Colon (tissue), 2 donors: ENCODE measurements around the gene NUP85.
"Not testable (repeated sequence)": the region's sequence is repeated elsewhere in the genome, so short reads cannot be mapped to it uniquely, and the experiment has no call there.

Experiments used
- FAIRE-seq: peaks from 2 replicates; lab custom pipeline; 2012; peaks lifted over from hg19 to GRCh38; lab: Jason Lieb, UNC
- donor health status: control.
- donor health status: control.

The NUP85 gene

GRCh38 chr17:75199886-75200618 lies 5.4 kb upstream of the NUP85 start:
- FAIRE-seq, result no peak

GRCh38 chr17:75205793-75206163 lies 299 bp downstream of the NUP85 start:
- no peak for FAIRE-seq

- FAIRE-seq, result not testable (repeated sequence)
These were observed 1.6 kb downstream of the NUP85 start for GRCh38 chr17:75207050-75207407.

GRCh38 chr17:75207760-75208159 lies 2.3 kb downstream of the NUP85 start:
- FAIRE-seq, result no peak

- no peak for FAIRE-seq
These were observed 2.7 kb downstream of the NUP85 start for GRCh38 chr17:75208161-75208560.

GRCh38 chr17:75209061-75209460 lies 3.6 kb downstream of the NUP85 start:
- FAIRE-seq, result no peak

GRCh38 chr17:75218131-75218530 lies 12.7 kb downstream of the NUP85 start:
- no peak for FAIRE-seq

- no peak for FAIRE-seq
These were observed 14.3 kb downstream of the NUP85 start for GRCh38 chr17:75219815-75220214.

- FAIRE-seq, result no peak
These were observed 19.5 kb downstream of the NUP85 start for GRCh38 chr17:75225016-75225415.

- FAIRE-seq, result no peak
These were observed 22.2 kb downstream of the NUP85 start for GRCh38 chr17:75227729-75228128.

- FAIRE-seq, result no peak
These were observed 22.8 kb downstream of the NUP85 start for GRCh38 chr17:75228305-75228704.

GRCh38 chr17:75228847-75229246 lies 23.4 kb downstream of the NUP85 start:
- FAIRE-seq, result no peak

- no peak for FAIRE-seq
These were observed 25.6 kb downstream of the NUP85 start for GRCh38 chr17:75231071-75231470.

GRCh38 chr17:75231741-75232464 lies 26.4 kb downstream of the NUP85 start:
- FAIRE-seq, result no peak

GRCh38 chr17:75232786-75233185 lies 27.3 kb downstream of the NUP85 start:
- FAIRE-seq, result no peak

GRCh38 chr17:75237100-75238014 lies 31.9 kb downstream of the NUP85 start:
- FAIRE-seq, result no peak

GRCh38 chr17:75238020-75238580 lies 32.6 kb downstream of the NUP85 start:
- no peak for FAIRE-seq

GRCh38 chr17:75238684-75239191 lies 33.3 kb downstream of the NUP85 start:
- no peak for FAIRE-seq

GRCh38 chr17:75239214-75239613 lies 33.7 kb downstream of the NUP85 start:
- no peak for FAIRE-seq

GRCh38 chr17:75239778-75240393 lies 34.4 kb downstream of the NUP85 start:
- no peak for FAIRE-seq

- FAIRE-seq, result no peak
These were observed 35.1 kb downstream of the NUP85 start for GRCh38 chr17:75240394-75241142.
